MM.1S (cell line): ENCODE results near the gene YIF1A.
A peak's percentile ranks its signal among the peaks of the same experiment; 100 is the strongest.

ENCODE experiments used
- DNase-seq: peaks from one replicate; pipeline ENCODE4 v3.0.0-alpha.2; 2015
- H2AFZ ChIP-seq: fragments of 300-600 bp; sonication (generic); 2 replicates; pipeline ENCODE4 v1.6.0; 2016; ENCODE audit warnings: antibody characterized with exemption, low read length
- H3F3A ChIP-seq: fragments of 300-600 bp; sonication (generic); 2 replicates; pipeline ENCODE4 v1.6.1; 2016; ENCODE audit warnings: mild to moderate bottlenecking, antibody characterized with exemption, low read length, moderate library complexity, mixed read lengths; ENCODE audit not compliant: insufficient read depth
- H3K27ac ChIP-seq: fragments of 300-600 bp; sonication (generic); 2 replicates; pipeline ENCODE4 v1.5.1; 2016; ENCODE audit warnings: mild to moderate bottlenecking, low read length
- H3K27me3 ChIP-seq: fragments of 300-600 bp; sonication (generic); replicated peaks from 2 replicates; pipeline ENCODE4 v1.6.0; 2016; ENCODE audit warnings: low read length; ENCODE audit not compliant: insufficient read depth
- H3K36me3 ChIP-seq: fragments of 300-600 bp; sonication (generic); replicated peaks from 2 replicates; pipeline ENCODE4 v1.6.1; 2016; ENCODE audit warnings: mild to moderate bottlenecking, low read length, mixed read lengths; ENCODE audit not compliant: insufficient read depth
- H3K4me1 ChIP-seq: fragments of 300-600 bp; sonication (generic); 2 replicates; pipeline ENCODE4 v1.6.1; 2016; ENCODE audit warnings: low read length, mixed read lengths
- H3K4me2 ChIP-seq: fragments of 300-600 bp; sonication (generic); 2 replicates; pipeline ENCODE4 v1.6.0; 2016; ENCODE audit warnings: low read depth, low read length
- H3K4me3 ChIP-seq: fragments of 300-600 bp; sonication (generic); 2 replicates; pipeline ENCODE4 v1.5.1; 2016; ENCODE audit warnings: low read length, mixed read lengths
- H3K79me2 ChIP-seq: fragments of 300-600 bp; sonication (generic); 2 replicates; pipeline ENCODE4 v1.6.1; 2016; ENCODE audit warnings: mixed run types, low read length, mixed read lengths
- H3K9ac ChIP-seq: fragments of 300-600 bp; sonication (generic); 2 replicates; pipeline ENCODE4 v1.6.1; 2016; ENCODE audit warnings: low read length, mixed read lengths
- H3K9me2 ChIP-seq: fragments of 300-600 bp; sonication (generic); replicated peaks from 2 replicates; pipeline ENCODE4 v1.6.1; 2016; ENCODE audit warnings: mild to moderate bottlenecking, low read length, mixed read lengths; ENCODE audit not compliant: insufficient read depth
- H3K9me3 ChIP-seq: fragments of 300-600 bp; sonication (generic); replicated peaks from 2 replicates; pipeline ENCODE4 v1.6.1; 2016; ENCODE audit warnings: mild to moderate bottlenecking, low read length, mixed read lengths; ENCODE audit not compliant: insufficient read depth
- H4K20me1 ChIP-seq: fragments of 300-600 bp; sonication (generic); 2 replicates; pipeline ENCODE4 v1.6.1; 2016; ENCODE audit warnings: mild to moderate bottlenecking, low read length, moderate library complexity, mixed read lengths; ENCODE audit not compliant: insufficient read depth
- CTCF ChIP-seq: fragments of 300-600 bp; sonication (generic); IDR thresholded peaks from 2 replicates; pipeline ENCODE4 v1.5.1; 2016; ENCODE audit warnings: antibody characterized with exemption, low read length, mixed read lengths
- EZH2 ChIP-seq: fragments of 300-600 bp; sonication (generic); optimal IDR thresholded peaks from 2 replicates; pipeline ENCODE3; 2017; ENCODE audit warnings: low read depth, mild to moderate bottlenecking, antibody characterized with exemption, low read length, mixed read lengths
- EZH2phosphoT487 ChIP-seq: fragments of 300-600 bp; sonication (generic); IDR thresholded peaks from 2 replicates; pipeline ENCODE4 v1.6.1; 2018; ENCODE audit warnings: antibody characterized with exemption, low read length

YIF1A gene

GRCh38 chr11:66282468-66283455 is 6.2 kb downstream of the YIF1A start:
- peak; percentile 99 for DNase-seq
- H3K4me2 ChIP-seq = peak overlapping the region; percentile 68; the same call in 1 of the 2 replicates
- H2AFZ ChIP-seq = no peak overlapping the region
- H3K79me2 ChIP-seq = peaks cover 3% of the 10 kb centered on the region
- TF ChIP-seq EZH2 (no peak), CTCF (peak; percentile 93), EZH2phosphoT487 (no peak)
- peaks cover 11% of the 10 kb centered on the region for H3K4me1 ChIP-seq
- no peaks in the 10 kb centered on the region; the same call in 1 of the 2 replicates for H3K27me3 ChIP-seq
- peak overlapping the region; percentile 14; the same call in 1 of the 2 replicates for H3K27ac ChIP-seq
- no peaks in the 10 kb centered on the region for H3K9me3 ChIP-seq
- no peaks in the 10 kb centered on the region for H3K36me3 ChIP-seq
- no peaks in the 10 kb centered on the region for H3K9me2 ChIP-seq
- H3K9ac ChIP-seq = peak overlapping the region; percentile 34; the same call in 1 of the 2 replicates
- H3F3A ChIP-seq = no peaks in the 10 kb centered on the region
- H3K4me3 ChIP-seq = no peak overlapping the region
- H4K20me1 ChIP-seq = no peaks in the 10 kb centered on the region

GRCh38 chr11:66281776-66282467 is 7.0 kb downstream of the YIF1A start:
- Histone ChIP-seq H3F3A (no peaks in the 10 kb centered on the region), H3K27ac (no peak overlapping the region), H3K27me3 (no peaks in the 10 kb centered on the region; the same call in 1 of the 2 replicates), H2AFZ (no peak overlapping the region), H3K4me2 (no peak overlapping the region), H3K79me2 (no peaks in the 10 kb centered on the region), H4K20me1 (no peaks in the 10 kb centered on the region), H3K9me2 (no peaks in the 10 kb centered on the region), H3K36me3 (no peaks in the 10 kb centered on the region), H3K4me3 (no peak overlapping the region), H3K4me1 (peaks cover 8% of the 10 kb centered on the region), H3K9ac (no peak overlapping the region), H3K9me3 (no peaks in the 10 kb centered on the region)
- DNase-seq = no peak
- TF ChIP-seq EZH2 (no peak), CTCF (no peak), EZH2phosphoT487 (no peak)

GRCh38 chr11:66281001-66281400 is 7.9 kb downstream of the YIF1A start:
- Histone ChIP-seq H3K4me2 (no peak overlapping the region), H3K36me3 (no peaks in the 10 kb centered on the region), H3K9me3 (no peaks in the 10 kb centered on the region), H3K4me3 (no peak overlapping the region), H4K20me1 (no peaks in the 10 kb centered on the region), H2AFZ (no peak overlapping the region), H3F3A (no peaks in the 10 kb centered on the region), H3K27me3 (no peaks in the 10 kb centered on the region; the same call in 1 of the 2 replicates), H3K79me2 (no peaks in the 10 kb centered on the region), H3K9me2 (no peaks in the 10 kb centered on the region), H3K27ac (no peak overlapping the region), H3K4me1 (peaks cover 8% of the 10 kb centered on the region), H3K9ac (no peak overlapping the region)
- DNase-seq = no peak
- TF ChIP-seq CTCF (no peak), EZH2phosphoT487 (no peak), EZH2 (no peak)
